SKM-1 (cell line): ENCODE results near the gene STOML1.
"Not testable (repeated sequence)": the region's sequence is repeated elsewhere in the genome, so short reads cannot be mapped to it uniquely, and the experiment has no call there.

Experiments
- DNase-seq: peaks from one replicate; lab custom pipeline; 2025; ENCODE audit not compliant: unreplicated experiment; lab: John Stamatoyannopoulos, UW

STOML1 gene

GRCh38 chr15:73948982-73949381 lies 43.1 kb downstream of the STOML1 start:
- no peak for DNase-seq

GRCh38 chr15:73948396-73948795 lies 43.7 kb downstream of the STOML1 start:
- DNase-seq, result no peak

GRCh38 chr15:73947651-73948050 lies 44.4 kb downstream of the STOML1 start:
- no peak for DNase-seq

GRCh38 chr15:73946795-73947370 lies 45.2 kb downstream of the STOML1 start:
- DNase-seq, result no peak

GRCh38 chr15:73946046-73946721 lies 45.9 kb downstream of the STOML1 start:
- no peak for DNase-seq

- DNase-seq, result no peak
Measured at GRCh38 chr15:73945130-73945508, 47.0 kb downstream of the STOML1 start.

GRCh38 chr15:73944161-73945129 lies 47.6 kb downstream of the STOML1 start:
- DNase-seq, result no peak

- DNase-seq, result no peak
Measured at GRCh38 chr15:73942751-73943270, 49.3 kb downstream of the STOML1 start.

- DNase-seq, result no peak
Measured at GRCh38 chr15:73941871-73942635, 50.0 kb downstream of the STOML1 start.

GRCh38 chr15:73941449-73941848 lies 50.6 kb downstream of the STOML1 start:
- DNase-seq, result no peak

- DNase-seq, result no peak
Measured at GRCh38 chr15:73941044-73941443, 51.1 kb downstream of the STOML1 start.

- DNase-seq, result no peak
Measured at GRCh38 chr15:73940061-73940981, 51.8 kb downstream of the STOML1 start.

- no peak for DNase-seq
Measured at GRCh38 chr15:73939138-73939537, 53.0 kb downstream of the STOML1 start.

- not testable (repeated sequence) for DNase-seq
Measured at GRCh38 chr15:73938516-73938915, 53.6 kb downstream of the STOML1 start.

GRCh38 chr15:73937726-73938125 lies 54.4 kb downstream of the STOML1 start:
- DNase-seq, result no peak

- DNase-seq, result no peak
Measured at GRCh38 chr15:73937296-73937695, 54.8 kb downstream of the STOML1 start.

- no peak for DNase-seq
Measured at GRCh38 chr15:73936588-73937290, 55.4 kb downstream of the STOML1 start.

- DNase-seq, result no peak
Measured at GRCh38 chr15:73936181-73936580, 55.9 kb downstream of the STOML1 start.

- no peak for DNase-seq
Measured at GRCh38 chr15:73935547-73935946, 56.5 kb downstream of the STOML1 start.
